ACC112 (cell line): ENCODE results near the gene RPS6KA1.

Experiments
- H2AFZ ChIP-seq: fragments of 200-600 bp; sonication (generic); one replicate; pipeline ENCODE4 v1.6.0; 2017; ENCODE audit warnings: antibody characterized with exemption, low read length; ENCODE audit not compliant: unreplicated experiment
- H3K27ac ChIP-seq: fragments of 200-600 bp; sonication (generic); 2 replicates; pipeline ENCODE4 v1.5.1; 2014; ENCODE audit warnings: low read depth, mild to moderate bottlenecking, antibody characterized with exemption, low read length, moderate library complexity
- H3K27me3 ChIP-seq: fragments of 200-600 bp; sonication (generic); 2 replicates; pipeline ENCODE4 v1.6.1; 2014; ENCODE audit warnings: mild to moderate bottlenecking, antibody characterized with exemption, low read length, moderate library complexity, mixed read lengths; ENCODE audit not compliant: insufficient read depth
- H3K36me3 ChIP-seq: fragments of 200-600 bp; sonication (generic); 2 replicates; pipeline ENCODE4 v1.6.1; 2016; ENCODE audit warnings: mild to moderate bottlenecking, antibody characterized with exemption, low read length, moderate library complexity, mixed read lengths; ENCODE audit not compliant: insufficient read depth
- H3K4me1 ChIP-seq: fragments of 200-600 bp; sonication (generic); one replicate; pipeline ENCODE4 v1.6.1; 2016; ENCODE audit warnings: low read length, mixed read lengths; ENCODE audit not compliant: insufficient read depth, unreplicated experiment, control insufficient read depth
- H3K4me3 ChIP-seq: fragments of 200-600 bp; sonication (generic); 2 replicates; pipeline ENCODE4 v1.5.1; 2014; ENCODE audit warnings: mild to moderate bottlenecking, low read depth, low read length
- H3K79me2 ChIP-seq: fragments of 200-600 bp; sonication (generic); one replicate; pipeline ENCODE4 v1.6.0; 2016; ENCODE audit warnings: low read length; ENCODE audit not compliant: control insufficient read depth, unreplicated experiment, insufficient read depth

The RPS6KA1 gene

GRCh38 chr1:26516987-26517765 is 12.4 kb upstream of the RPS6KA1 start:
- Histone ChIP-seq H3K36me3 (no peaks in the 10 kb centered on the region), H3K4me3 (no peak overlapping the region), H3K27ac (no peak overlapping the region), H3K4me1 (no peaks in the 10 kb centered on the region), H3K79me2 (no peaks in the 10 kb centered on the region), H3K27me3 (no peaks in the 10 kb centered on the region), H2AFZ (no peak overlapping the region)

GRCh38 chr1:26517766-26518049 is 11.9 kb upstream of the RPS6KA1 start:
- no peak overlapping the region for H3K27ac ChIP-seq
- no peaks in the 10 kb centered on the region for H3K79me2 ChIP-seq
- H2AFZ ChIP-seq, result no peak overlapping the region
- no peaks in the 10 kb centered on the region for H3K27me3 ChIP-seq
- no peaks in the 10 kb centered on the region for H3K4me1 ChIP-seq
- H3K36me3 ChIP-seq, result no peaks in the 10 kb centered on the region
- no peak overlapping the region for H3K4me3 ChIP-seq

GRCh38 chr1:26518355-26518754 is 11.2 kb upstream of the RPS6KA1 start:
- Histone ChIP-seq H3K27me3 (no peaks in the 10 kb centered on the region), H3K4me3 (no peak overlapping the region), H3K27ac (no peak overlapping the region), H3K4me1 (no peaks in the 10 kb centered on the region), H2AFZ (no peak overlapping the region), H3K79me2 (no peaks in the 10 kb centered on the region), H3K36me3 (no peaks in the 10 kb centered on the region)

- Histone ChIP-seq H3K27me3 (0 out of 2 replicates have a peak, but pooled peaks cover 4% of the 10 kb centered on the region), H3K4me3 (no peak overlapping the region), H3K4me1 (no peaks in the 10 kb centered on the region), H3K79me2 (no peaks in the 10 kb centered on the region), H2AFZ (no peak overlapping the region), H3K36me3 (no peaks in the 10 kb centered on the region), H3K27ac (no peak overlapping the region)
Observed at GRCh38 chr1:26520339-26520738, 9.2 kb upstream of the RPS6KA1 start.

GRCh38 chr1:26521669-26522030 is 7.9 kb upstream of the RPS6KA1 start:
- Histone ChIP-seq H3K36me3 (no peaks in the 10 kb centered on the region), H3K4me1 (no peaks in the 10 kb centered on the region), H3K27ac (no peak overlapping the region), H2AFZ (no peak overlapping the region), H3K4me3 (no peak overlapping the region), H3K79me2 (no peaks in the 10 kb centered on the region), H3K27me3 (0 out of 2 replicates have a peak, but pooled peaks cover 4% of the 10 kb centered on the region)

- Histone ChIP-seq H3K27ac (no peak overlapping the region), H3K4me3 (no peak overlapping the region), H3K27me3 (0 out of 2 replicates have a peak, but pooled peaks cover 4% of the 10 kb centered on the region), H3K79me2 (no peaks in the 10 kb centered on the region), H3K36me3 (no peaks in the 10 kb centered on the region), H3K4me1 (no peaks in the 10 kb centered on the region), H2AFZ (no peak overlapping the region)
Observed at GRCh38 chr1:26522073-26522472, 7.5 kb upstream of the RPS6KA1 start.

GRCh38 chr1:26524181-26524580 is 5.4 kb upstream of the RPS6KA1 start:
- H3K36me3 ChIP-seq, result no peaks in the 10 kb centered on the region
- no peak overlapping the region for H3K27ac ChIP-seq
- no peaks in the 10 kb centered on the region for H3K79me2 ChIP-seq
- 0 out of 2 replicates have a peak, but pooled peaks cover 4% of the 10 kb centered on the region for H3K27me3 ChIP-seq
- no peaks in the 10 kb centered on the region for H3K4me1 ChIP-seq
- H2AFZ ChIP-seq, result no peak overlapping the region
- H3K4me3 ChIP-seq, result no peak overlapping the region

- no peaks in the 10 kb centered on the region for H3K36me3 ChIP-seq
- H2AFZ ChIP-seq, result no peak overlapping the region
- H3K27me3 ChIP-seq, result 0 out of 2 replicates have a peak, but pooled peaks cover 4% of the 10 kb centered on the region
- no peak overlapping the region for H3K4me3 ChIP-seq
- H3K79me2 ChIP-seq, result no peaks in the 10 kb centered on the region
- no peak overlapping the region for H3K27ac ChIP-seq
- peaks cover 10% of the 10 kb centered on the region for H3K4me1 ChIP-seq
Observed at GRCh38 chr1:26526287-26526686, 3.3 kb upstream of the RPS6KA1 start.

- Histone ChIP-seq H3K36me3 (no peaks in the 10 kb centered on the region), H3K27ac (no peak overlapping the region), H2AFZ (peak overlapping the region; percentile 92)
Observed at GRCh38 chr1:26529405-26529654, 231 bp upstream of the RPS6KA1 start.

GRCh38 chr1:26530410-26530894 is 891 bp downstream of the RPS6KA1 start:
- no peaks in the 10 kb centered on the region for H3K27me3 ChIP-seq
- no peak overlapping the region for H3K27ac ChIP-seq
- H2AFZ ChIP-seq, result peak overlapping the region; percentile 92
- H3K4me1 ChIP-seq, result peaks cover 10% of the 10 kb centered on the region
- no peaks in the 10 kb centered on the region for H3K79me2 ChIP-seq
- no peaks in the 10 kb centered on the region for H3K36me3 ChIP-seq
- peak overlapping the region; percentile 75 for H3K4me3 ChIP-seq

More at GRCh38 chr1:26529405-26529654, 231 bp upstream of the RPS6KA1 start:
- peak overlapping the region; percentile 75 for H3K4me3 ChIP-seq
- H3K27me3 ChIP-seq, result 0 out of 2 replicates have a peak, but pooled peaks cover 2% of the 10 kb centered on the region
- H3K4me1 ChIP-seq, result peaks cover 10% of the 10 kb centered on the region
- no peaks in the 10 kb centered on the region for H3K79me2 ChIP-seq

GRCh38 chr1:26530895-26531598 is 1.5 kb downstream of the RPS6KA1 start:
- no peak overlapping the region for H3K27ac ChIP-seq
- H3K27me3 ChIP-seq, result no peaks in the 10 kb centered on the region
- H3K36me3 ChIP-seq, result no peaks in the 10 kb centered on the region
- H3K4me1 ChIP-seq, result peaks cover 10% of the 10 kb centered on the region
- H2AFZ ChIP-seq, result no peak overlapping the region
- H3K79me2 ChIP-seq, result no peaks in the 10 kb centered on the region
- peak overlapping the region; percentile 75 for H3K4me3 ChIP-seq
